AG04449 (cell line): ENCODE results near the gene AFF2.

Experiments used
- CTCF ChIA-PET: fragments of 350-600 bp; formaldehyde crosslinking; extraction: SDS; loops from one replicate; lab custom pipeline; 2021; ENCODE audit warnings: antibody characterized with exemption; lab: Yijun Ruan, JAX
- POLR2A ChIA-PET: fragments of 400-600, 350-600 bp; formaldehyde crosslinking; extraction: SDS; loops from one replicate; lab custom pipeline; 2020; ENCODE audit warnings: antibody characterized with exemption, inconsistent platforms; lab: Yijun Ruan, JAX
- DNase-seq: peaks from one replicate; pipeline ENCODE4 v3.0.0-alpha.2; 2010; ENCODE audit warnings: low read depth, low spot score
- H3K4me3 ChIP-seq: 2 replicates; pipeline ENCODE4 v1.5.1; 2011; ENCODE audit warnings: low read depth, mild to moderate bottlenecking, control low read depth, low read length
- TF ChIP-seq, protein P1 (sequence below): IDR thresholded peaks from one replicate; pipeline ENCODE4 v1.5.1; 2011; ENCODE audit warnings: mild to moderate bottlenecking, moderate library complexity, low read length, control low read depth, inconsistent platforms; ENCODE audit not compliant: insufficient read depth; ENCODE audit errors: missing control alignments

AFF2 gene

DNA sequence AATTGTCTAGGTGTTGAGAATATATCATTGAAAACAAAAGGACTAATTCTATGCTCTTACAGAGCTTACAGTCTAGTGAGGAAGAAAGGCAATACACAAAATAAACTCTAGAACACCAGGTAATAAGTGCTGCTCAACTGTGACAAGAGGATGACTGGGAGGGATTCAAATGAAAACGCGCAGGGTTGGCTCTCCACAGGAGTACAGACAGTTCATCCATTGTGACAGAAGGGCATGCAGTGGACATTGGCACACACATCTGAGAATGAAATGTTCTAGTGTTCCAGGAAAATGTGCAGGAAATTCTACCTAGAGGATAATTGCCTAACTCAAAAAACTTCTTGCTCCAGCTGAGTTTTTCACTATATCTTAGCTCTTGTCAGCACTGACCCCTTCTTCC, 512.7 kb downstream of the AFF2 start:
- H3K4me3 ChIP-seq, result no peak overlapping the region
- POLR2A ChIA-PET, result no interaction called here
- DNase-seq, result no peak
- TF ChIP-seq, protein P1, sequence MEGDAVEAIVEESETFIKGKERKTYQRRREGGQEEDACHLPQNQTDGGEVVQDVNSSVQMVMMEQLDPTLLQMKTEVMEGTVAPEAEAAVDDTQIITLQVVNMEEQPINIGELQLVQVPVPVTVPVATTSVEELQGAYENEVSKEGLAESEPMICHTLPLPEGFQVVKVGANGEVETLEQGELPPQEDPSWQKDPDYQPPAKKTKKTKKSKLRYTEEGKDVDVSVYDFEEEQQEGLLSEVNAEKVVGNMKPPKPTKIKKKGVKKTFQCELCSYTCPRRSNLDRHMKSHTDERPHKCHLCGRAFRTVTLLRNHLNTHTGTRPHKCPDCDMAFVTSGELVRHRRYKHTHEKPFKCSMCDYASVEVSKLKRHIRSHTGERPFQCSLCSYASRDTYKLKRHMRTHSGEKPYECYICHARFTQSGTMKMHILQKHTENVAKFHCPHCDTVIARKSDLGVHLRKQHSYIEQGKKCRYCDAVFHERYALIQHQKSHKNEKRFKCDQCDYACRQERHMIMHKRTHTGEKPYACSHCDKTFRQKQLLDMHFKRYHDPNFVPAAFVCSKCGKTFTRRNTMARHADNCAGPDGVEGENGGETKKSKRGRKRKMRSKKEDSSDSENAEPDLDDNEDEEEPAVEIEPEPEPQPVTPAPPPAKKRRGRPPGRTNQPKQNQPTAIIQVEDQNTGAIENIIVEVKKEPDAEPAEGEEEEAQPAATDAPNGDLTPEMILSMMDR, result no peak
- CTCF ChIA-PET, result no interaction called here

DNA sequence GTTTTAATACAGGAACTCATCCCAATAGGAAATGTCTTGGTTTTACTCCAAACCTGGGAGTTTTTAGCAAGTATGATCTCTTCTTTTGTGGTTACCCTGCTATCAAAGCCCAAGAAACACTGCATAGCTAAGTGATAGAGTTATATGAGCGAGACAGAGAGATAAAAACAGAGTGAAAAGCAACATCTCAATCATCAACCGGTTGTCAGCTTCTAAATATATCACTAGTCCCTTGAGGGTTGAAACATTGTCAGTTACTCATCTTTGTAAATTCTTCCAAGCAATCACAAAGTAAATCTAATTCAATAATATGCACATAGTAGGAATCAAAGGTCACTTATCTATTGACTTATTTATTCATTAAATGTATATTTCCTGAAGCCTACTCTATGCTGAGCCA, 520.7 kb downstream of the AFF2 start:
- no peak for DNase-seq
- ChIA-PET POLR2A (no interaction called here), CTCF (no interaction called here)
- no peak overlapping the region for H3K4me3 ChIP-seq
- TF ChIP-seq, protein P1, result no peak

DNA sequence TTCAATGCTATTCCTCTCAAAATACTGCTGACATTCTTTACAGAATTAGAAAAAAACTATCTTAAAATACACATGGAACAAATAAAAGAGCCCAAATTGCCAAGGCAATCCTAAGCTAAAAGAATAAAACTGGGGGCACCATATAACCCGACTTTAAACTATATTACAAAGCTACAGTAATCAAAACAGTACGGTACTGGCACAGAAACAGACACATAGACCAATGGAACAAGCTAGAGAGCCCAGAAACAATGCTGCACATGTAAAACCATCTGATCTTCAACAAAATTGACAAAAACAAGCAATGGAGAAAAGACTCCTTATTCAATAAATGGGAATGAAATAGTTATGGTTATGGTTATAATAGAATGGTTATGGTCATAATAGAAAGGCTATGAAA, 522.1 kb downstream of the AFF2 start:
- CTCF ChIA-PET, result no interaction called here
- DNase-seq, result no peak
- no peak overlapping the region for H3K4me3 ChIP-seq
- POLR2A ChIA-PET, result no interaction called here
- TF ChIP-seq, protein P1, result no peak

DNA sequence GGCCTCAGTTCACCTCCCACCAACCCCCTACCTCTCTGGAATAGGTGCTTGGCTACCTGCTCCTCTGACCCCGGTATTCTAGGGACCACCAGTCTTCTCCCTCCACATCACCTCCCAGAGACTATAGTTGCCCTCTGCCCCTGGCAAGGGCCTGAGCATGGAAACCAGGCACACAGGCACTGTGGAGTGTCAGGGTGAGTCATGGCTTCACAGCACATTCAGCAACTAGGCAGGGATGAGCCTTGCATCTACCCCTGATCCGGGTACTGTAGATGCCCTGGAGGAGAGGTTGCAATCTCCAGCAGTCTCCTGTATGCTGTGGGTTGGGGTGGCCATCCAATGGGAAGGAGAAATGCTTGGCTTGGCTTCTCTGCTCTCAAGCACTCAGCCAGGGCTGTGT, 532.0 kb downstream of the AFF2 start:
- H3K4me3 ChIP-seq, result no peak overlapping the region
- CTCF ChIA-PET, result no interaction called here
- POLR2A ChIA-PET, result no interaction called here
- TF ChIP-seq, protein P1, result no peak
- no peak for DNase-seq

DNA sequence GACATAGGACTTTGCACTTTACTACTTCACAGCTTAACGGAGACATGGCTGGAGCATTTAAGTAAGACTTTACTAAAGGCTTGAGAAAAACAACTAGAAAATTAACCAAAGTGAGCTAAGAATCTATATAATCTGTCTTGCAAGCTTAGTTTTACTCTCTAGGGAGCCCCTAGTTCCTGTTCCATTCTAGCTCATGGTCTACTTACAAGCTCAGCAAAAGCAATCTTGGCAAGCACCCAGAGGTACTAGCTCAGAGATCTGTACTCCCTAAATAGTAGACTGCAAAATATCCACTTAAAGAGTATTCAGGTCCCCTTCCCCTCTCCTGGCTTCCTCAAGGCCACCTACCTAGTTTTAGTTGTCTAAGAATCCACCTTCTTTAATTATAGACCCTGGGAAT, 535.7 kb downstream of the AFF2 start:
- DNase-seq, result no peak
- H3K4me3 ChIP-seq, result no peak overlapping the region
- POLR2A ChIA-PET, result no interaction called here
- CTCF ChIA-PET, result no interaction called here
- TF ChIP-seq, protein P1, result no peak

DNA sequence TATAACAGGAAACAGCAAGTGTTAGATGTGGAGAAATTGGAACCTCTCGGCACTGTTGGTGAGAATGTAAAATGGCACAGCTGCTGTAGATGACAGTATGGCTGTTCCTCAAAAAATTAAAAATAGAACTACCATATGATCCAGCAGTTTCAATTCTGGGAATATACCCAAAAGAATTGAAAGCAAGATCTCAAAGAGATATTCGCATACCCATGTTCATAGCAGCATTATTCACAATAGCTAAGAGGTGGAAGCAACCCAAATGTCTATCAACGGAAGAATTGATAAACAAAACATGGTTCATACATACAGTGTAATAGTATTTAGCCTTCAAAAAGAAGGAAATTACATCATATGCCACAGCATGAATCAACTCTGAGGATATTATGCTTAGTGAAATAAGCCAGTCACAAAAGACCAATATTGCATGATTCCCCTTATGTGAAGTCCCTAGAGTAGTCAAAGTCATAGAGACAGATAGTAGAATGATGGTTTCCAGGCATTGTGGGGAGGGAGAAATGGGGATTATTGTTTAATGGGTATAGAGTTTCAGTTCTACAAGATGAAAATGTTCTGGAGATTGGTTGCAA, 537.0 kb downstream of the AFF2 start:
- TF ChIP-seq, protein P1, result no peak
- H3K4me3 ChIP-seq, result no peak overlapping the region
- DNase-seq, result no peak
- ChIA-PET CTCF (no interaction called here), POLR2A (no interaction called here)
